Activated effector memory CD4-positive, alpha-beta T cell treated with Interleukin-2 at 50 U/mL for 16 hours (primary cell): ENCODE results near the gene C6orf118.

ENCODE experiments used
- DNase-seq: peaks from one replicate; pipeline ENCODE4 v3.0.0-alpha.2; 2020

C6orf118 gene

DNA sequence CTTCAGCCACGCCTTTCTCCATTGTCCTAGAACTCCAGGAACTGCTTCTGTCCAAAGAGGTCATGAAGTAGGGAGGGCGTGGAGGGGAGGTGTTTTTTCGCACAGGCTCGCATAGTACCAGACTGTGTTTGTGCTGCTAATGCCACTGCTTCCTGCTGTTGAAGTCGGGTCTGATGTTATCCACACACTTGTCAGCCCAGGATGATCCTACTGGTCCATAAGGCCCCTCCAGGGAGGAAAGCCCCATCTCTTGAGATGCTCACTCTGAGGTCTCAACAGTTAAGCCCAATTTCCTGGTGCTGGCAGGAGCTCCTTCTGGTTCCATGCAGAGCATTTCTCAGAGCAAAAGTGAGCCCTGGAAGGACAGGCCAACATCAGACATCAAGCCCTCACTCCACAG is 65.6 kb downstream of the C6orf118 start:
- no peak for DNase-seq

DNA sequence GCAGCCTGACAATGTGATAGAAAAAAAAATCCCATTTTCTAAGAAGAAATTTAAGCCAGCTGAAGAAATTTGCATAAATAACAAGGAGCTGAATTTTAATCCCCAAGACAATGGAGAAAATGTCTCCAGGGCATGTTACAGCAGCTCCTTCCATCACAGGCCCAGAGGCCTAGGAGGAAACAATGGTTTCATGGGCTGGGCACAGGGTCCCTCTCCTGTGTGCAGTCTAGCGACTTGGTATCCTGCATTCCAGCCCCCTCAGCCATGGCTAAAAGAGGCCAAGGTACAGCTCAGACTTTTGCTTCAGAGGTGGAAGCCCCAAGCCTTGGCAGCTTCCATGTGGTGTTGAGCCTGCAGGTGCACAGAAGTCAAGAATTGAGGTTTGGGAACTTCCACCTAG is 73.1 kb downstream of the C6orf118 start:
- no peak for DNase-seq

DNA sequence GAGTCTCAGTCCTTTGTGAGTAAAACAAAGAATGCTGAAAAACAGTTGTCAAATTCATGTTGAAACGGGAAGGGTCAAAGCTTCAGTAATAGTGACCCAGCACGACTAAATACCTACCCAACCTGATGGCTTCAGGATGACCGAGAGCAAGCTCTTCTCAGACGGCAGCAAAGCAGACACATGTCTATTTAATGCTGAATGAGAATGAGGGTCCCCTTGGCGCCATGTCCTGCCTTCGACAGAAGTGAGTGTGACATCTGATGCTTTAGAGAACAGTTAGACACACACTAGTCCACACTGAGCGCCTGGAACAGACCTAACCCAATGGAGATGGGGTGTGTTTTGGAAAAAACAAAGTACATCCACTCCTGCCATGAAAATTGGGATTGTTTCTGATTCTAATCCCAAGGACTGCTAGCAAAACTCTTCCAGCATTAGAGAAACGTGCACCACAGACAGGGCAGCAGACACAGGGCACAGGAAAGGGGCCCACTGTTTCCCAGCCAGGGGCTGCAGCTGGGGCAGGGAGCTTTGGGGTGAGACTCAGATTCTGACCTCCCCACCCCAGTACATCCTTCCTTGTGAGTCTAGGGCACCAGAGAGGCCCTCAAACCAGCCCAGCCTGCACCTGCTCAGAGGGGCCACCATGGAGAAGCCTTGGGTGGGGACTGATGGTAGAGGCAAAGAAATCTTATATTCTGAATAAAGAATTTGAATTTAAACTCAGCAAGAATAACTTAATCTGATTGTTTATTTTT is 76.5 kb downstream of the C6orf118 start:
- no peak for DNase-seq

DNA sequence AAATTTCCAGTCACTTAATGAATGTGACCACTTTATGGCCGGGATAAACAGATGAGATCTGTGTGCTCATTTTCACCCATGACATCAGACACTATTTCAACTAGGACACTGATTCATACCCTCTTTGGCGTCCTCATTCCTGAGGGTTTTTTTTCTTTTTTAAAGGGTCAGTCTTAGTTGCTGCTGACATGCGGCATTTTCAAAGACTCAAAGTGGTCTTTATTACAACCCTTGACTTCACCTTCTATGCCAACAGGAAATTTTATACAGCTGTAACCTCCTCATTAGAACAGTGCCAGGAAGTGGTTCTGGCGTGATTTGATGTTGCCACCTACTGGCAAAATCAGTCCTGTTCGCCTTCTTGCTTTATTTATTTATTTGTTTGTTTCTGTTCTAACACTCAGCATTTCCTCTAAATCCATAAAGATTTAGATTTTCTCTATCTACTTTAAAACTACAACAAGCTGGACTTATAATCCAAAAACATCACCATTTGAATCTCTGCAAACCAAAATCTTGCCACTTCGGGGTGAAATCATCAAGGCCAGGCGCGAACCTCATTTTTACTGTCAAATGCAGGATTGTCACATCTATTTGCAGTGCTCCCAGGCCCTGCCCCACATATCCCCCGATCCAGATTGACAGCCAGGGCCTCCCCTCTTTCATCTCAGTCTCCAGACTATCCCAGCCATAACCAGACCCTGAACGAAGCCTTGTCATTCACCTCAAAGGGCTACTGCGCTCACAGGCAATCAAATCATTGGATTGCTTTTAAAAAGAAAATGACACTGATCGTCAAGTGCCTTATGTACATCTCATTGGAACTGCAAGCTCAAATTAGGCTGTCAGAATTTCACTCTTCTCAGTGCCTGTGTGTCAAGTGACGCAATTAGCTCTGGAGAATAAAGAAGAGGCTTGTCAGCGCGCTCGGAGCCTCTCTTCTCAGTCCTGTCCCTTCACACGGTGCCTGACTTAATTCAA is 77.5 kb downstream of the C6orf118 start:
- DNase-seq: no peak

DNA sequence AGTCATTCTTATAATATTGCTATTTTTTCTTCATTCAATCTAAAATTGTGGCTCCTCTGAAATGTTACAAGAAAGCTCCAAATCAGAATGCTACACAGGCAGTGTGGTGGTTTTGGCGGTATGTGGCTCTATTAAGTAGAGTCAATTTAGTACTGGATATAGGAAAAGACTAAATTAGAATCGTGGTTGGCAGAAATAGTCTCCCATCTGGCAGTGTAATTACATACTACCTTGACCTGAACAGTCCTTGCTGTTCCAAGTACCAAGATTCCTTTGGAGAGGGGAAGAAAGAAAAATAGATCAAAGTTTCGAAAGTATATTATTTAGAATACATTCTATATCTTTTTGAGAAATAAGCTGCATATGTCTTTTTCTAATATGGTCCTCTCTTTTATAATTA is 78.2 kb downstream of the C6orf118 start:
- no peak for DNase-seq
